T-cell (primary cell): ENCODE results near the gene COL23A1. TPM values are rescaled to one million over a fixed set of nuclear protein-coding genes. Genes with fewer than 3 reads are reported as not detected.

Source experiments
- ATAC-seq, 4 experiments: fragments of 200-7000 bp in 3 of 4; fragments of 150-1000 bp in 1 of 4; cut with Tn5 transposase; replicated peaks in 1 of 4; 1 replicate in 3 of 4; 2 replicates in 1 of 4; pipeline ENCODE4 v1.10.0; 2021; ENCODE audit warnings: moderate library complexity in 3 of 4, mild to moderate bottlenecking in 2 of 4, moderate number of reproducible peaks in 1 of 4
- CTCF ChIA-PET, 2 donors: fragments of 300-600 bp; sonication (Branson Sonifier 250); formaldehyde crosslinking; loops; one replicate each; lab custom pipeline; 2022; ENCODE audit warnings: antibody characterized with exemption in 2 of 2; lab: Charles Lee
- POLR2A ChIA-PET, 2 donors: fragments of 300-600 bp; sonication (Branson Sonifier 250); formaldehyde crosslinking; loops; one replicate each; lab custom pipeline; 2022; ENCODE audit warnings: antibody characterized with exemption in 2 of 2; lab: Charles Lee
- DNase-seq, 35 experiments: peaks; one replicate each; pipeline versions ENCODE4 v3.0.0 to v3.0.0-alpha.2; 2013 to 2023
- H3K27ac ChIP-seq: one replicate; pipeline ENCODE4 v1.5.1; 2013; ENCODE audit warnings: low read length
- H3K27me3 ChIP-seq, 2 experiments: replicated peaks in 1 of 2; 1 replicate in 1 of 2; 2 replicates in 1 of 2; pipeline versions ENCODE4 v1.6.1 to v1.7.0; 2013; ENCODE audit warnings: low read length in 1 of 2, mixed read lengths in 1 of 2; ENCODE audit not compliant: control insufficient read depth in 2 of 2, insufficient read depth in 2 of 2; ENCODE audit errors: extremely low read depth in 1 of 2
- H3K36me3 ChIP-seq, 2 donors: 1 replicate in 1 of 2; 2 replicates in 1 of 2; pipeline versions ENCODE4 v1.6.1 to v1.7.0; 2013; ENCODE audit warnings: low read length in 1 of 2; ENCODE audit not compliant: control insufficient read depth in 2 of 2, insufficient read depth in 1 of 2; ENCODE audit errors: extremely low read depth in 1 of 2
- H3K4me1 ChIP-seq, 2 experiments: 1 replicate in 1 of 2; 2 replicates in 1 of 2; pipeline versions ENCODE4 v1.6.1 to v1.7.0; 2013; ENCODE audit warnings: low read length in 2 of 2, mixed read lengths in 1 of 2; ENCODE audit not compliant: insufficient read depth in 2 of 2, control insufficient read depth in 1 of 2; ENCODE audit errors: extremely low read depth in 1 of 2
- H3K4me3 ChIP-seq, 2 donors: 1 replicate in 1 of 2; 2 replicates in 1 of 2; pipeline versions ENCODE4 v1.5.1 to v1.7.0; 2013; ENCODE audit warnings: mild to moderate bottlenecking in 2 of 2, low read length in 1 of 2, moderate library complexity in 1 of 2; ENCODE audit not compliant: control insufficient read depth in 1 of 2; ENCODE audit errors: extremely low read depth in 1 of 2
- H3K9me3 ChIP-seq: 2 replicates; pipeline ENCODE4 v1.7.0; 2013
- H3K27ac Mint-ChIP-seq, 2 donors: one replicate each; pipeline ENCODE4 v1.8.0; 2020 to 2021; ENCODE audit warnings: mild to moderate bottlenecking in 2 of 2, mixed read lengths in 2 of 2
- H3K27me3 Mint-ChIP-seq, 2 donors: one replicate each; pipeline ENCODE4 v1.8.0; 2021 to 2022; ENCODE audit warnings: mixed read lengths in 2 of 2
- H3K36me3 Mint-ChIP-seq: one replicate; pipeline ENCODE4 v1.8.0; 2021; ENCODE audit warnings: mixed read lengths
- H3K4me1 Mint-ChIP-seq, 3 donors: one replicate each; pipeline ENCODE4 v1.8.0; 2020 to 2022; ENCODE audit warnings: mixed read lengths in 3 of 3, mild to moderate bottlenecking in 1 of 3
- H3K4me3 Mint-ChIP-seq, 3 donors: one replicate each; pipeline ENCODE4 v1.8.0; 2020 to 2022; ENCODE audit warnings: mild to moderate bottlenecking in 3 of 3, mixed read lengths in 3 of 3, moderate library complexity in 3 of 3
- H3K9me3 Mint-ChIP-seq, 3 donors: one replicate each; pipeline ENCODE4 v1.8.0; 2020 to 2022; ENCODE audit warnings: mixed read lengths in 3 of 3
- WGBS: methylation state at CpG from one replicate; pipeline ENCODE4 v1.1.5; 2013; ENCODE audit warnings: missing lambda C conversion rate; ENCODE audit not compliant: insufficient coverage; 5-methylcytosine and 5-hydroxymethylcytosine counted together
- total RNA-seq, 35 experiments: library from RNA in 6 of 35; stranded (reverse) in 6 of 35; fragments of 120-200 nt in 1 of 35; gene quantifications; one replicate each; pipeline versions ENCODE4 v1.2.1 to v1.2.4 and lab custom pipeline; 2013 to 2026

The COL23A1 gene
- total RNA-seq, 5 donors from 2014 or later (not counting 1 experiment from before 2014, with no cell fraction given) = 0.07 to 0.13 TPM; not detected in 3

- no peak for DNase-seq
- no peaks in the 10 kb centered on the region for H3K36me3 Mint-ChIP-seq
- H3K9me3 Mint-ChIP-seq = no peaks in the 10 kb centered on the region
- WGBS = 8% methylated on average over 10 of the region's 13 CpGs
- Histone ChIP-seq H3K27ac (no peak overlapping the region), H3K36me3 (no peaks in the 10 kb centered on the region), H3K9me3 (no peaks in the 10 kb centered on the region), H3K27me3 (peaks cover 0 to 32% of the 10 kb centered on the region in 2 experiments), H3K4me1 (peaks cover 0 to 9% of the 10 kb centered on the region in 2 experiments), H3K4me3 (peak overlapping the region in 1 of 2 donors; percentile 41)
- peaks cover 8 to 11% of the 10 kb centered on the region in 2 donors for H3K27me3 Mint-ChIP-seq
- ChIA-PET CTCF (no interaction called here), POLR2A (no interaction called here)
- ATAC-seq = no peak
- H3K27ac Mint-ChIP-seq = no peak overlapping the region
- peaks cover 3 to 14% (median 12%) of the 10 kb centered on the region in 3 donors for H3K4me1 Mint-ChIP-seq
- peak overlapping the region in 1 of 3 donors; percentile 38 for H3K4me3 Mint-ChIP-seq
Observed at GRCh38 chr5:178356431-178356872, 233.7 kb downstream of the COL23A1 start.

GRCh38 chr5:178355671-178356070 is 234.5 kb downstream of the COL23A1 start:
- Histone ChIP-seq H3K4me1 (peaks cover 0 to 9% of the 10 kb centered on the region in 2 experiments), H3K36me3 (no peaks in the 10 kb centered on the region), H3K9me3 (no peaks in the 10 kb centered on the region), H3K27me3 (peaks cover 0 to 35% of the 10 kb centered on the region in 2 experiments), H3K27ac (no peak overlapping the region), H3K4me3 (no peak overlapping the region)
- Mint-ChIP-seq H3K4me3 (no peak overlapping the region), H3K27me3 (peaks cover 11 to 14% of the 10 kb centered on the region in 2 donors), H3K9me3 (no peaks in the 10 kb centered on the region), H3K27ac (no peak overlapping the region), H3K36me3 (no peaks in the 10 kb centered on the region), H3K4me1 (peaks cover 3 to 14% (median 12%) of the 10 kb centered on the region in 3 donors)
- ChIA-PET CTCF (no interaction called here), POLR2A (no interaction called here)
- DNase-seq = no peak
- WGBS = 89% methylated on average over 8 of the region's 9 CpGs
- no peak for ATAC-seq

GRCh38 chr5:178353461-178353860 is 236.7 kb downstream of the COL23A1 start:
- H3K36me3 Mint-ChIP-seq = no peaks in the 10 kb centered on the region
- DNase-seq (no peak), ATAC-seq (no peak)
- 100% methylated on average over 1 of the region's 9 CpGs for WGBS
- Histone ChIP-seq H3K4me1 (peaks cover 0 to 9% of the 10 kb centered on the region in 2 experiments), H3K27ac (no peak overlapping the region), H3K4me3 (no peak overlapping the region), H3K27me3 (peaks cover 0 to 32% of the 10 kb centered on the region in 2 experiments), H3K9me3 (no peaks in the 10 kb centered on the region), H3K36me3 (no peaks in the 10 kb centered on the region)
- H3K27ac Mint-ChIP-seq = no peak overlapping the region
- no peaks in the 10 kb centered on the region for H3K9me3 Mint-ChIP-seq
- peaks cover 3 to 14% (median 12%) of the 10 kb centered on the region in 3 donors for H3K4me1 Mint-ChIP-seq
- CTCF ChIA-PET = no interaction called here
- no peak overlapping the region for H3K4me3 Mint-ChIP-seq
- POLR2A ChIA-PET = no interaction called here
- peaks cover 11 to 22% of the 10 kb centered on the region in 2 donors for H3K27me3 Mint-ChIP-seq

GRCh38 chr5:178352035-178352349 is 238.2 kb downstream of the COL23A1 start:
- no peak overlapping the region for H3K27ac ChIP-seq
- no peaks in the 10 kb centered on the region for H3K36me3 ChIP-seq
- ChIA-PET POLR2A (no interaction called here), CTCF (no interaction called here)
- WGBS = 86% methylated on average over 6 of the region's 8 CpGs
- H3K9me3 Mint-ChIP-seq = no peaks in the 10 kb centered on the region
- peaks cover 0 to 30% of the 10 kb centered on the region in 2 experiments for H3K27me3 ChIP-seq
- peaks cover 3 to 12% (median 9%) of the 10 kb centered on the region in 3 donors for H3K4me1 Mint-ChIP-seq
- peaks cover 11 to 22% of the 10 kb centered on the region in 2 donors for H3K27me3 Mint-ChIP-seq
- no peak overlapping the region for H3K4me3 Mint-ChIP-seq
- H3K4me1 ChIP-seq = peaks cover 0 to 7% of the 10 kb centered on the region in 2 experiments
- no peak for ATAC-seq
- DNase-seq = no peak
- H3K4me3 ChIP-seq = no peak overlapping the region
- no peaks in the 10 kb centered on the region for H3K9me3 ChIP-seq
- no peak overlapping the region for H3K27ac Mint-ChIP-seq
- H3K36me3 Mint-ChIP-seq = no peaks in the 10 kb centered on the region

GRCh38 chr5:178351221-178352034 is 238.8 kb downstream of the COL23A1 start:
- WGBS = 85% methylated on average over 16 of the region's 18 CpGs
- CTCF ChIA-PET = no interaction called here
- ATAC-seq (no peak), DNase-seq (no peak)
- Histone ChIP-seq H3K9me3 (no peaks in the 10 kb centered on the region), H3K36me3 (no peaks in the 10 kb centered on the region), H3K27ac (no peak overlapping the region), H3K27me3 (peaks cover 0 to 24% of the 10 kb centered on the region in 2 experiments), H3K4me1 (peaks cover 0 to 2% of the 10 kb centered on the region in 2 experiments), H3K4me3 (no peak overlapping the region)
- peaks cover 3 to 6% (median 6%) of the 10 kb centered on the region in 3 donors for H3K4me1 Mint-ChIP-seq
- POLR2A ChIA-PET = no interaction called here
- no peak overlapping the region for H3K4me3 Mint-ChIP-seq
- H3K27ac Mint-ChIP-seq = no peak overlapping the region
- no peaks in the 10 kb centered on the region for H3K36me3 Mint-ChIP-seq
- H3K27me3 Mint-ChIP-seq = peaks cover 10 to 22% of the 10 kb centered on the region in 2 donors
- H3K9me3 Mint-ChIP-seq = no peaks in the 10 kb centered on the region

GRCh38 chr5:178350361-178351220 is 239.6 kb downstream of the COL23A1 start:
- Histone ChIP-seq H3K9me3 (no peaks in the 10 kb centered on the region), H3K4me1 (no peaks in the 10 kb centered on the region), H3K36me3 (no peaks in the 10 kb centered on the region), H3K4me3 (no peak overlapping the region), H3K27ac (no peak overlapping the region), H3K27me3 (peaks cover 0 to 17% of the 10 kb centered on the region in 2 experiments)
- no peak for ATAC-seq
- Mint-ChIP-seq H3K27ac (no peak overlapping the region), H3K27me3 (peaks cover 4 to 20% of the 10 kb centered on the region in 2 donors), H3K36me3 (no peaks in the 10 kb centered on the region), H3K9me3 (no peaks in the 10 kb centered on the region), H3K4me3 (no peak overlapping the region), H3K4me1 (no peaks in the 10 kb centered on the region)
- DNase-seq = no peak
- POLR2A ChIA-PET = no interaction called here
- CTCF ChIA-PET = no interaction called here
- 85% methylated on average over 27 of the region's 28 CpGs for WGBS
